HepG2 (cell line): ENCODE data around the gene SLC9B2. TPM values are rescaled to one million over a fixed set of nuclear protein-coding genes. Genes with fewer than 3 reads are reported as not detected.

Source experiments
- GABPA ChIP-seq, 2 experiments: IDR thresholded peaks; 2 replicates each; pipeline ENCODE4 v1.6.1; 2011 to 2016; ENCODE audit warnings: low read depth in 2 of 2, low read length in 1 of 2, missing biosample characterization in 1 of 2, missing genetic modification characterization in 1 of 2
- MXD4 ChIP-seq: IDR thresholded peaks from 2 replicates; pipeline ENCODE4 v1.6.1; 2016; ENCODE audit warnings: mild to moderate bottlenecking, missing biosample characterization, missing genetic modification reagents
- NAIF1 ChIP-seq: sonication (generic); formaldehyde crosslinking; IDR thresholded peaks from 2 replicates; pipeline ENCODE4 v1.5.0; 2020; ENCODE audit warnings: mild to moderate bottlenecking, missing genetic modification reagents, borderline replicate concordance
- SALL1 ChIP-seq: sonication (generic); formaldehyde crosslinking; IDR thresholded peaks from 2 replicates; pipeline ENCODE4 v1.8.0; 2022; ENCODE audit warnings: mild to moderate bottlenecking, missing genetic modification reagents
- SMAD1 ChIP-seq: sonication (generic); formaldehyde crosslinking; IDR thresholded peaks from 2 replicates; pipeline ENCODE4 v1.4.0; 2020; ENCODE audit warnings: missing genetic modification reagents, low read depth, mild to moderate bottlenecking, borderline replicate concordance
- SMARCC2 ChIP-seq: fragments of 450-650 bp; IDR thresholded peaks from 2 replicates; pipeline ENCODE4 v1.6.1; 2017; ENCODE audit warnings: antibody characterized with exemption, mild to moderate bottlenecking
- TOPORS ChIP-seq: sonication (generic); formaldehyde crosslinking; IDR thresholded peaks from 2 replicates; pipeline ENCODE4 v1.8.0; 2023; ENCODE audit warnings: mild to moderate bottlenecking, missing genetic modification reagents
- ZBTB38 ChIP-seq: sonication (generic); formaldehyde crosslinking; IDR thresholded peaks from 2 replicates; pipeline ENCODE4 v1.5.1; 2020; ENCODE audit warnings: mild to moderate bottlenecking, missing genetic modification reagents
- ZNF24 ChIP-seq: fragments of 450-650 bp; IDR thresholded peaks from 2 replicates; pipeline ENCODE4 v1.6.1; 2017; ENCODE audit warnings: antibody characterized with exemption, mild to moderate bottlenecking
- ZNF282 ChIP-seq: fragments of 450-650 bp; IDR thresholded peaks from 2 replicates; pipeline ENCODE4 v1.6.1; 2018; ENCODE audit not compliant: partially characterized antibody
- ZNF841 ChIP-seq: sonication (generic); formaldehyde crosslinking; IDR thresholded peaks from 2 replicates; pipeline ENCODE4 v1.8.1; 2023; ENCODE audit warnings: missing genetic modification reagents, borderline replicate concordance
- polyA plus RNA-seq, 8 experiments: library from polyadenylated mRNA; depleted of rRNA in 3 of 8; stranded (reverse) in 7 of 8; unstranded in 1 of 8; fragments of >200 nt; fragmentation: Illumina TruSeq in 4 of 8; extraction: Trizol in 4 of 8; gene quantifications; 2 replicates each; pipeline versions ENCODE4 v1.2.1 to v1.2.3, GENCODE V29; 2011 to 2016; ENCODE audit warnings: low read depth in 4 of 8, missing spikeins in 1 of 8, mixed read lengths in 1 of 8; ENCODE audit not compliant: insufficient read depth in 1 of 8
- total RNA-seq, 5 experiments: library from RNA; depleted of rRNA; stranded (reverse); fragments of >200 nt; fragmentation: Illumina TruSeq; extraction: Trizol; gene quantifications; 2 replicates each; pipeline ENCODE4 v1.2.3, GENCODE V29; 2016; ENCODE audit warnings: low read depth in 1 of 5
- TF ChIP-seq, protein P1 (sequence below): sonication (generic); formaldehyde crosslinking; IDR thresholded peaks from 2 replicates; pipeline ENCODE4 v1.9.0; 2021; ENCODE audit warnings: missing genetic modification reagents, borderline replicate concordance
- TF ChIP-seq, protein P2 (sequence below): sonication (generic); formaldehyde crosslinking; IDR thresholded peaks from 2 replicates; pipeline ENCODE4 v1.4.0; 2020; ENCODE audit warnings: missing genetic modification reagents, mild to moderate bottlenecking, borderline replicate concordance
- TF ChIP-seq, protein P3 (sequence below): sonication (generic); formaldehyde crosslinking; conservative IDR thresholded peaks from 2 replicates; pipeline ENCODE4 v1.5.0; 2020; ENCODE audit warnings: missing genetic modification reagents
- TF ChIP-seq, protein P4 (sequence below): IDR thresholded peaks from 2 replicates; pipeline ENCODE4 v1.6.1; 2016; ENCODE audit warnings: missing compliant biosample characterization, missing genetic modification reagents, borderline replicate concordance
- TF ChIP-seq, protein P5 (sequence below): conservative IDR thresholded peaks from 2 replicates; pipeline ENCODE4 v1.6.1; 2018; ENCODE audit warnings: missing genetic modification reagents
- TF ChIP-seq, protein P6 (sequence below): sonication (generic); formaldehyde crosslinking; IDR thresholded peaks from 2 replicates; pipeline ENCODE4 v1.4.0; 2020; ENCODE audit warnings: low read depth, mild to moderate bottlenecking, missing genetic modification reagents

Gene SLC9B2
- total and polyA plus RNA-seq, 2 of the 13 experiments (the other 11 are each of a cell fraction or from before 2014, with no cell fraction given): 23.5 to 38.5 TPM

DNA sequence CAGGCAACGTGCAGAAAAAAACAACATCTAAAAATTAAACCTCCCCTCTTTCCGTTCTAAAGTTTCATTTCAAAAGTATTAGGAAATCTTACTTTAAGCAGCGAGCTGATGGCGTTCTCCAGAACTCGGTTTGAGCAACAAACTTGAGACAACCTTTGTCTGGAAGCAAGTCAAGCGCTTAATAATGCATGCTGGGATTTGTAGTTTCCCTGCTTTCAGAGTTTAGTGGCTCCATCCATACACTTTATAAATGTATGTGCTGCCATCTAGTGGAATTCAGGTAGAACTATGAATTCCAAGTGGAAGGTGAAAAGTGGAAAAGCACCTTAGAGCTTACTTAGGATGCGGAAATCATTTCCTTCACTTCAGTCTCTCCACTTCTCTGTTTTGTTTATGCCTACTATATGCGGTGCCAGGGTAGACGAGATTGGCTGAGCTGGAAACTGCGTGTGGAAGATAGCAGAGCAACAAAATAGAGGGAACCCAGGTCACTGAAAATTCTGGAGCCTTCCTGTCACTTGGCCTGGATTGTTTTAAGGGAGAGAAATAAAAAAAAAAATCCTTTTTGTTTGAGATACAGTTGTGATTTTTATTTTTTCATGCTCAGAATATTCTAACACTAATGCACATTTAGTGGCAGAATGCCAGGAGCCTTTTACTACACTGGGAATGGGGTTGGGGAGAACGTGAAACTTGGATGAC is 23.3 kb upstream of the SLC9B2 start, which contains the start of gene BDH2 (continued):
- no peak for TF ChIP-seq GABPA (IDR thresholded peaks at IDR 0.05; ENCODE audit: low read depth, low read length)
- TF ChIP-seq GABPA (CRISPR knock-in tag; IDR thresholded peaks at IDR 0.05; ENCODE audit: low read depth): peak; percentile 57
- TF ChIP-seq, protein P1, sequence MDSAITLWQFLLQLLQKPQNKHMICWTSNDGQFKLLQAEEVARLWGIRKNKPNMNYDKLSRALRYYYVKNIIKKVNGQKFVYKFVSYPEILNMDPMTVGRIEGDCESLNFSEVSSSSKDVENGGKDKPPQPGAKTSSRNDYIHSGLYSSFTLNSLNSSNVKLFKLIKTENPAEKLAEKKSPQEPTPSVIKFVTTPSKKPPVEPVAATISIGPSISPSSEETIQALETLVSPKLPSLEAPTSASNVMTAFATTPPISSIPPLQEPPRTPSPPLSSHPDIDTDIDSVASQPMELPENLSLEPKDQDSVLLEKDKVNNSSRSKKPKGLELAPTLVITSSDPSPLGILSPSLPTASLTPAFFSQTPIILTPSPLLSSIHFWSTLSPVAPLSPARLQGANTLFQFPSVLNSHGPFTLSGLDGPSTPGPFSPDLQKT (CRISPR knock-in tag): no peak
- TF ChIP-seq SMAD1 (CRISPR knock-in tag): no peak
- no peak for TF ChIP-seq ZBTB38 (CRISPR knock-in tag)
- no peak for TF ChIP-seq SMARCC2
- TF ChIP-seq, protein P2, sequence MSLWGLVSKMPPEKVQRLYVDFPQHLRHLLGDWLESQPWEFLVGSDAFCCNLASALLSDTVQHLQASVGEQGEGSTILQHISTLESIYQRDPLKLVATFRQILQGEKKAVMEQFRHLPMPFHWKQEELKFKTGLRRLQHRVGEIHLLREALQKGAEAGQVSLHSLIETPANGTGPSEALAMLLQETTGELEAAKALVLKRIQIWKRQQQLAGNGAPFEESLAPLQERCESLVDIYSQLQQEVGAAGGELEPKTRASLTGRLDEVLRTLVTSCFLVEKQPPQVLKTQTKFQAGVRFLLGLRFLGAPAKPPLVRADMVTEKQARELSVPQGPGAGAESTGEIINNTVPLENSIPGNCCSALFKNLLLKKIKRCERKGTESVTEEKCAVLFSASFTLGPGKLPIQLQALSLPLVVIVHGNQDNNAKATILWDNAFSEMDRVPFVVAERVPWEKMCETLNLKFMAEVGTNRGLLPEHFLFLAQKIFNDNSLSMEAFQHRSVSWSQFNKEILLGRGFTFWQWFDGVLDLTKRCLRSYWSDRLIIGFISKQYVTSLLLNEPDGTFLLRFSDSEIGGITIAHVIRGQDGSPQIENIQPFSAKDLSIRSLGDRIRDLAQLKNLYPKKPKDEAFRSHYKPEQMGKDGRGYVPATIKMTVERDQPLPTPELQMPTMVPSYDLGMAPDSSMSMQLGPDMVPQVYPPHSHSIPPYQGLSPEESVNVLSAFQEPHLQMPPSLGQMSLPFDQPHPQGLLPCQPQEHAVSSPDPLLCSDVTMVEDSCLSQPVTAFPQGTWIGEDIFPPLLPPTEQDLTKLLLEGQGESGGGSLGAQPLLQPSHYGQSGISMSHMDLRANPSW (CRISPR knock-in tag): no peak
- TF ChIP-seq TOPORS (CRISPR knock-in tag): no peak
- no peak for TF ChIP-seq NAIF1 (CRISPR knock-in tag)
- no peak for TF ChIP-seq SALL1 (CRISPR knock-in tag)
- TF ChIP-seq, protein P3, sequence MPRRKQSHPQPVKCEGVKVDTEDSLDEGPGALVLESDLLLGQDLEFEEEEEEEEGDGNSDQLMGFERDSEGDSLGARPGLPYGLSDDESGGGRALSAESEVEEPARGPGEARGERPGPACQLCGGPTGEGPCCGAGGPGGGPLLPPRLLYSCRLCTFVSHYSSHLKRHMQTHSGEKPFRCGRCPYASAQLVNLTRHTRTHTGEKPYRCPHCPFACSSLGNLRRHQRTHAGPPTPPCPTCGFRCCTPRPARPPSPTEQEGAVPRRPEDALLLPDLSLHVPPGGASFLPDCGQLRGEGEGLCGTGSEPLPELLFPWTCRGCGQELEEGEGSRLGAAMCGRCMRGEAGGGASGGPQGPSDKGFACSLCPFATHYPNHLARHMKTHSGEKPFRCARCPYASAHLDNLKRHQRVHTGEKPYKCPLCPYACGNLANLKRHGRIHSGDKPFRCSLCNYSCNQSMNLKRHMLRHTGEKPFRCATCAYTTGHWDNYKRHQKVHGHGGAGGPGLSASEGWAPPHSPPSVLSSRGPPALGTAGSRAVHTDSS (CRISPR knock-in tag): no peak
- no peak for TF ChIP-seq MXD4 (CRISPR knock-in tag)
- no peak for TF ChIP-seq ZNF841 (CRISPR knock-in tag)
- TF ChIP-seq, protein P4, sequence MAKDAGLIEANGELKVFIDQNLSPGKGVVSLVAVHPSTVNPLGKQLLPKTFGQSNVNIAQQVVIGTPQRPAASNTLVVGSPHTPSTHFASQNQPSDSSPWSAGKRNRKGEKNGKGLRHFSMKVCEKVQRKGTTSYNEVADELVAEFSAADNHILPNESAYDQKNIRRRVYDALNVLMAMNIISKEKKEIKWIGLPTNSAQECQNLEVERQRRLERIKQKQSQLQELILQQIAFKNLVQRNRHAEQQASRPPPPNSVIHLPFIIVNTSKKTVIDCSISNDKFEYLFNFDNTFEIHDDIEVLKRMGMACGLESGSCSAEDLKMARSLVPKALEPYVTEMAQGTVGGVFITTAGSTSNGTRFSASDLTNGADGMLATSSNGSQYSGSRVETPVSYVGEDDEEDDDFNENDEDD (CRISPR knock-in tag): no peak
- TF ChIP-seq, protein P5, sequence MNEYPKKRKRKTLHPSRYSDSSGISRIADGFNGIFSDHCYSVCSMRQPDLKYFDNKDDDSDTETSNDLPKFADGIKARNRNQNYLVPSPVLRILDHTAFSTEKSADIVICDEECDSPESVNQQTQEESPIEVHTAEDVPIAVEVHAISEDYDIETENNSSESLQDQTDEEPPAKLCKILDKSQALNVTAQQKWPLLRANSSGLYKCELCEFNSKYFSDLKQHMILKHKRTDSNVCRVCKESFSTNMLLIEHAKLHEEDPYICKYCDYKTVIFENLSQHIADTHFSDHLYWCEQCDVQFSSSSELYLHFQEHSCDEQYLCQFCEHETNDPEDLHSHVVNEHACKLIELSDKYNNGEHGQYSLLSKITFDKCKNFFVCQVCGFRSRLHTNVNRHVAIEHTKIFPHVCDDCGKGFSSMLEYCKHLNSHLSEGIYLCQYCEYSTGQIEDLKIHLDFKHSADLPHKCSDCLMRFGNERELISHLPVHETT: no peak
- TF ChIP-seq ZNF282: no peak
- TF ChIP-seq, protein P6, sequence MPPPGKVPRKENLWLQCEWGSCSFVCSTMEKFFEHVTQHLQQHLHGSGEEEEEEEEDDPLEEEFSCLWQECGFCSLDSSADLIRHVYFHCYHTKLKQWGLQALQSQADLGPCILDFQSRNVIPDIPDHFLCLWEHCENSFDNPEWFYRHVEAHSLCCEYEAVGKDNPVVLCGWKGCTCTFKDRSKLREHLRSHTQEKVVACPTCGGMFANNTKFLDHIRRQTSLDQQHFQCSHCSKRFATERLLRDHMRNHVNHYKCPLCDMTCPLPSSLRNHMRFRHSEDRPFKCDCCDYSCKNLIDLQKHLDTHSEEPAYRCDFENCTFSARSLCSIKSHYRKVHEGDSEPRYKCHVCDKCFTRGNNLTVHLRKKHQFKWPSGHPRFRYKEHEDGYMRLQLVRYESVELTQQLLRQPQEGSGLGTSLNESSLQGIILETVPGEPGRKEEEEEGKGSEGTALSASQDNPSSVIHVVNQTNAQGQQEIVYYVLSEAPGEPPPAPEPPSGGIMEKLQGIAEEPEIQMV (CRISPR knock-in tag): no peak
- no peak for TF ChIP-seq ZNF24
